Measurements from ENCODE around the gene CIB1.

DNA sequence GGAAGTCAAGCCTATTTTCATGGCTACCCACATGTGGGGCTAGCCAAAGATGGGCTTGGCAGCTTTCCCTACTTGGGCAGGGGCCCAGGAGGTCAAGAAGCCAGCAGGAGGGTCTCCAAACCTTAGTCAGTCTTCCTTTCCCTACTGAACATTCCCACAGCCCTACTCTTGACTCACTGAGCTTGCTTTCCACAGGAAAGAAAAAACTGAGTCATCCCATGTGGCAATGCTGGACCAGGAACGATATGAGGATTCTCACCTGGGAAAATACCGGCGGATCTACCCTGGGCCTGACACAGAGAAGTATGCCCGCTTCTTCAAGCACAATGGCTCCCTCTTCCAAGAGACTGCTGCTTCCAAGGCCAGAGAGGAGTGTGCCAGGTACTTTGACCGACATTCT is 28.1 kb upstream of the CIB1 start:
- TF ChIP-seq CTCF (IDR thresholded peaks at IDR 0.05; ENCODE audit: poor library complexity) = no peak
- no peak for TF ChIP-seq EZH2phosphoT487 (IDR thresholded peaks at IDR 0.05; ENCODE audit: low read depth, severe bottlenecking, unreplicated experiment)
